Fibroblast of upper back skin (primary cell): Measurements from ENCODE around the gene MIEF2.

Source experiments
- DNase-seq: peaks from one replicate; pipeline ENCODE4 v3.0.0-alpha.2; 2013

MIEF2 gene

GRCh38 chr17:18236494-18236893 is 24.0 kb upstream of the MIEF2 start:
- no peak for DNase-seq

- DNase-seq = no peak
Measured at GRCh38 chr17:18237461-18237860, 23.0 kb upstream of the MIEF2 start.

GRCh38 chr17:18238299-18238698 is 22.2 kb upstream of the MIEF2 start:
- no peak for DNase-seq

GRCh38 chr17:18240449-18240848 is 20.0 kb upstream of the MIEF2 start:
- DNase-seq = no peak

GRCh38 chr17:18241229-18241871 is 19.1 kb upstream of the MIEF2 start:
- no peak for DNase-seq

- no peak for DNase-seq
Measured at GRCh38 chr17:18245038-18245776, 15.3 kb upstream of the MIEF2 start.

- DNase-seq = no peak
Measured at GRCh38 chr17:18246109-18246725, 14.2 kb upstream of the MIEF2 start.

- DNase-seq = no peak
Measured at GRCh38 chr17:18246880-18247612, 13.4 kb upstream of the MIEF2 start.

GRCh38 chr17:18247613-18248001 is 12.9 kb upstream of the MIEF2 start:
- DNase-seq = no peak

GRCh38 chr17:18248300-18248731 is 12.1 kb upstream of the MIEF2 start:
- DNase-seq = peak; percentile 71

GRCh38 chr17:18248811-18249210 is 11.7 kb upstream of the MIEF2 start:
- no peak for DNase-seq

GRCh38 chr17:18250259-18250658 is 10.2 kb upstream of the MIEF2 start:
- no peak for DNase-seq

GRCh38 chr17:18250708-18251107 is 9.8 kb upstream of the MIEF2 start:
- no peak for DNase-seq

GRCh38 chr17:18251204-18251603 is 9.3 kb upstream of the MIEF2 start:
- DNase-seq = no peak

- no peak for DNase-seq
Measured at GRCh38 chr17:18252160-18252559, 8.3 kb upstream of the MIEF2 start.

- DNase-seq = no peak
Measured at GRCh38 chr17:18253187-18253884, 7.1 kb upstream of the MIEF2 start.

GRCh38 chr17:18253947-18254821 is 6.3 kb upstream of the MIEF2 start:
- DNase-seq = no peak

- no peak for DNase-seq
Measured at GRCh38 chr17:18254888-18255649, 5.4 kb upstream of the MIEF2 start.

- DNase-seq = no peak
Measured at GRCh38 chr17:18256351-18256750, 4.1 kb upstream of the MIEF2 start.

- no peak for DNase-seq
Measured at GRCh38 chr17:18256776-18257175, 3.7 kb upstream of the MIEF2 start.
